PC-3 (cell line): ENCODE data around the gene MCM9. TPM values are rescaled to one million over a fixed set of nuclear protein-coding genes. Genes with fewer than 3 reads are reported as not detected.

Source experiments
- ATAC-seq: fragments of 200-7000 bp; cut with Tn5 transposase; 2 replicates; pipeline ENCODE4 v1.9.1; 2020; ENCODE audit warnings: mild to moderate bottlenecking, moderate library complexity
- BruUV-seq: library from RNA; stranded (reverse); fragments of 400-500 nt; replicated peaks from 2 replicates; lab custom pipeline; 2021; lab: Mats Ljungman, UMichigan
- CTCF ChIA-PET: fragments of 300-600 bp; sonication (Branson Sonifier 250); formaldehyde crosslinking; loops from one replicate; lab custom pipeline; 2022; ENCODE audit warnings: antibody characterized with exemption; lab: Charles Lee
- POLR2A ChIA-PET: fragments of 300-600 bp; sonication (Branson Sonifier 250); formaldehyde crosslinking; loops from one replicate; lab custom pipeline; 2022; ENCODE audit warnings: antibody characterized with exemption; ENCODE audit not compliant: unreplicated experiment; lab: Charles Lee
- DNase-seq: peaks from one replicate; pipeline ENCODE4 v3.0.0-alpha.2; 2015
- H2AFZ ChIP-seq: fragments of 300-600 bp; sonication (generic); 2 replicates; pipeline ENCODE4 v1.6.0; 2016; ENCODE audit warnings: antibody characterized with exemption, low read length
- H3F3A ChIP-seq: fragments of 300-600 bp; sonication (generic); one replicate; pipeline ENCODE4 v1.6.0; 2017; ENCODE audit warnings: antibody characterized with exemption, low read length, control low read depth, mild to moderate bottlenecking; ENCODE audit not compliant: unreplicated experiment
- H3K27ac ChIP-seq: fragments of 300-600 bp; sonication (generic); 2 replicates; pipeline ENCODE4 v1.5.1; 2016; ENCODE audit warnings: mild to moderate bottlenecking, low read length
- H3K27me3 ChIP-seq: fragments of 300-600 bp; sonication (generic); 2 replicates; pipeline ENCODE4 v1.6.1; 2016; ENCODE audit warnings: low read length, mixed read lengths
- H3K36me3 ChIP-seq: fragments of 300-600 bp; sonication (generic); 2 replicates; pipeline ENCODE4 v1.6.1; 2016; ENCODE audit warnings: low read depth, mixed run types, low read length, mixed read lengths
- H3K4me1 ChIP-seq: fragments of 300-600 bp; sonication (generic); 2 replicates; pipeline ENCODE4 v1.5.1; 2016; ENCODE audit warnings: low read length; ENCODE audit not compliant: insufficient read depth
- H3K4me2 ChIP-seq: fragments of 300-600 bp; sonication (generic); 2 replicates; pipeline ENCODE4 v1.6.0; 2016; ENCODE audit warnings: low read length
- H3K4me3 ChIP-seq: fragments of 300-600 bp; sonication (generic); 2 replicates; pipeline ENCODE4 v1.5.1; 2016; ENCODE audit warnings: mild to moderate bottlenecking, low read length, mixed read lengths
- H3K79me2 ChIP-seq: fragments of 300-600 bp; sonication (generic); 2 replicates; pipeline ENCODE4 v1.6.1; 2017; ENCODE audit warnings: low read length, mixed read lengths
- H3K9ac ChIP-seq: fragments of 300-600 bp; sonication (generic); 2 replicates; pipeline ENCODE4 v1.6.0; 2016; ENCODE audit warnings: mild to moderate bottlenecking, low read length
- H3K9me2 ChIP-seq: fragments of 300-600 bp; sonication (generic); replicated peaks from 2 replicates; pipeline ENCODE4 v1.6.1; 2016; ENCODE audit warnings: mixed run types, low read length, mixed read lengths
- H3K9me3 ChIP-seq: fragments of 300-600 bp; sonication (generic); 2 replicates; pipeline ENCODE4 v1.6.1; 2016; ENCODE audit warnings: low read length, mixed read lengths
- H4K20me1 ChIP-seq: fragments of 300-600 bp; sonication (generic); 2 replicates; pipeline ENCODE4 v1.6.1; 2016; ENCODE audit warnings: low read length, mixed read lengths
- CTCF ChIP-seq: fragments of 300-600 bp; sonication (generic); conservative IDR thresholded peaks from 2 replicates; pipeline ENCODE4 v1.5.1; 2017; ENCODE audit warnings: antibody characterized with exemption, low read depth, mild to moderate bottlenecking, low read length
- EZH2 ChIP-seq: fragments of 300-600 bp; sonication (generic); IDR thresholded peaks from one replicate; pipeline ENCODE4 v1.6.1; 2017; ENCODE audit warnings: antibody characterized with exemption, mild to moderate bottlenecking, low read length; ENCODE audit not compliant: unreplicated experiment
- EZH2phosphoT487 ChIP-seq: fragments of 300-600 bp; sonication (generic); IDR thresholded peaks from 2 replicates; pipeline ENCODE4 v1.6.1; 2018; ENCODE audit warnings: mild to moderate bottlenecking, antibody characterized with exemption, low read length, borderline replicate concordance
- intact Hi-C: fragments of 100-400 bp; cut with micrococcal nuclease; formaldehyde crosslinking; loops from 2 replicates; pipeline ENCODE4 v1.9.0; 2023
- total RNA-seq: library from RNA; depleted of rRNA; stranded (reverse); fragments of >200 nt; gene quantifications from 2 replicates; pipeline ENCODE4 v1.2.3, GENCODE V29; 2014

Gene MCM9
- total RNA-seq, 1 experiment from 2014 or later = 5.8 TPM

GRCh38 chr6:118844915-118845314 lies 90.0 kb downstream of the MCM9 start:
- BruUV-seq = no TSS peak
- ATAC-seq = no peak
- POLR2A ChIA-PET = no interaction called here

GRCh38 chr6:118843685-118844390 lies 91.1 kb downstream of the MCM9 start:
- no peak for ATAC-seq
- POLR2A ChIA-PET = no interaction called here

More at GRCh38 chr6:118844915-118845314, 90.0 kb downstream of the MCM9 start:
- no peaks in the 10 kb centered on the region for H4K20me1 ChIP-seq
- no peaks in the 10 kb centered on the region for H3K79me2 ChIP-seq
- no peak overlapping the region for H3K27ac ChIP-seq
- H3K9me3 ChIP-seq = no peaks in the 10 kb centered on the region
- DNase-seq = no peak
- H3K9ac ChIP-seq = no peak overlapping the region
- intact Hi-C loops = no loop called here
- H3F3A ChIP-seq = no peaks in the 10 kb centered on the region
- no peak overlapping the region for H3K4me3 ChIP-seq
- TF ChIP-seq EZH2phosphoT487 = no peak
- no peak for TF ChIP-seq CTCF
- TF ChIP-seq EZH2 = no peak
- H3K27me3 ChIP-seq = no peaks in the 10 kb centered on the region
- H2AFZ ChIP-seq = no peak overlapping the region
- H3K9me2 ChIP-seq = no peaks in the 10 kb centered on the region
- CTCF ChIA-PET = no interaction called here
- H3K4me1 ChIP-seq = no peaks in the 10 kb centered on the region
- H3K4me2 ChIP-seq = no peak overlapping the region
- H3K36me3 ChIP-seq = no peaks in the 10 kb centered on the region

More at GRCh38 chr6:118843685-118844390, 91.1 kb downstream of the MCM9 start:
- H3K4me3 ChIP-seq = no peak overlapping the region
- no peaks in the 10 kb centered on the region for H3K79me2 ChIP-seq
- TF ChIP-seq CTCF (no peak), EZH2phosphoT487 (no peak), EZH2 (no peak)
- no TSS peak for BruUV-seq
- H3F3A ChIP-seq = no peaks in the 10 kb centered on the region
- H3K36me3 ChIP-seq = no peaks in the 10 kb centered on the region
- H3K27ac ChIP-seq = no peak overlapping the region
- no peaks in the 10 kb centered on the region for H3K27me3 ChIP-seq
- no peak overlapping the region for H2AFZ ChIP-seq
- H3K9me2 ChIP-seq = no peaks in the 10 kb centered on the region
- H3K4me1 ChIP-seq = no peaks in the 10 kb centered on the region
- H3K9me3 ChIP-seq = no peaks in the 10 kb centered on the region
- H3K4me2 ChIP-seq = no peak overlapping the region
- H4K20me1 ChIP-seq = no peaks in the 10 kb centered on the region
- DNase-seq = no peak
- H3K9ac ChIP-seq = no peak overlapping the region
- CTCF ChIA-PET = no interaction called here
- intact Hi-C loops = no loop called here
